HEK293T (cell line): Measurements from ENCODE around the gene STARD13.

Experiments
- CTCF ChIA-PET: fragments of 350-600 bp; formaldehyde crosslinking; extraction: SDS; loops from one replicate; lab custom pipeline; 2021; ENCODE audit warnings: antibody characterized with exemption, inconsistent platforms; lab: Yijun Ruan, JAX
- POLR2A ChIA-PET: fragments of 350-600 bp; formaldehyde crosslinking; extraction: SDS; loops from one replicate; lab custom pipeline; 2020; ENCODE audit warnings: antibody characterized with exemption, inconsistent platforms; lab: Yijun Ruan, JAX
- DNase-seq: peaks from one replicate; pipeline ENCODE4 v3.0.0; 2012; ENCODE audit warnings: mixed read lengths; ENCODE audit errors: extremely low spot score
- ARNT ChIP-seq: fragments of 450-650 bp; IDR thresholded peaks from 2 replicates; pipeline ENCODE4 v1.6.1; 2017; ENCODE audit warnings: mild to moderate bottlenecking
- BHLHE40 ChIP-seq: fragments of 450-650 bp; IDR thresholded peaks from 2 replicates; pipeline ENCODE4 v1.6.1; 2016; ENCODE audit warnings: mild to moderate bottlenecking, moderate library complexity, borderline replicate concordance
- CTBP1 ChIP-seq: fragments of 450-650 bp; IDR thresholded peaks from 2 replicates; pipeline ENCODE4 v1.6.1; 2016; ENCODE audit warnings: borderline replicate concordance
- ELF4 ChIP-seq: fragments of 450-650 bp; IDR thresholded peaks from 2 replicates; pipeline ENCODE4 v1.6.1; 2017; ENCODE audit warnings: antibody characterized with exemption
- FOXA1 ChIP-seq: fragments of 450-650 bp; IDR thresholded peaks from 2 replicates; pipeline ENCODE4 v1.6.1; 2016; ENCODE audit warnings: mild to moderate bottlenecking
- FOXK2 ChIP-seq: fragments of 450-650 bp; IDR thresholded peaks from 2 replicates; pipeline ENCODE4 v1.6.1; 2016; ENCODE audit warnings: mild to moderate bottlenecking
- FOXM1 ChIP-seq: fragments of 450-650 bp; IDR thresholded peaks from 2 replicates; pipeline ENCODE4 v1.6.1; 2017; ENCODE audit warnings: mild to moderate bottlenecking, borderline replicate concordance
- HDGF ChIP-seq: fragments of 450-650 bp; IDR thresholded peaks from 2 replicates; pipeline ENCODE4 v1.6.1; 2017; ENCODE audit warnings: antibody characterized with exemption, borderline replicate concordance
- L3MBTL2 ChIP-seq: fragments of 450-650 bp; conservative IDR thresholded peaks from 2 replicates; pipeline ENCODE4 v1.6.1; 2016; ENCODE audit warnings: mild to moderate bottlenecking
- LEF1 ChIP-seq: fragments of 450-650 bp; IDR thresholded peaks from 2 replicates; pipeline ENCODE4 v1.6.1; 2017; ENCODE audit warnings: mild to moderate bottlenecking, borderline replicate concordance
- NFRKB ChIP-seq: fragments of 450-650 bp; IDR thresholded peaks from 2 replicates; pipeline ENCODE4 v1.6.1; 2016; ENCODE audit warnings: mild to moderate bottlenecking, moderate library complexity
- SP1 ChIP-seq: fragments of 450-650 bp; IDR thresholded peaks from 2 replicates; pipeline ENCODE4 v1.6.1; 2017
- SUZ12 ChIP-seq: fragments of 450-650 bp; IDR thresholded peaks from 2 replicates; pipeline ENCODE4 v1.6.1; 2016; ENCODE audit warnings: mild to moderate bottlenecking
- TARDBP ChIP-seq: fragments of 450-650 bp; IDR thresholded peaks from 2 replicates; pipeline ENCODE4 v1.6.1; 2016
- ZNF384 ChIP-seq: fragments of 450-650 bp; IDR thresholded peaks from 2 replicates; pipeline ENCODE4 v1.6.1; 2016
- TF ChIP-seq, protein P1 (sequence below): fragments of 450-650 bp; IDR thresholded peaks from 2 replicates; pipeline ENCODE4 v1.6.1; 2016

STARD13 gene

DNA sequence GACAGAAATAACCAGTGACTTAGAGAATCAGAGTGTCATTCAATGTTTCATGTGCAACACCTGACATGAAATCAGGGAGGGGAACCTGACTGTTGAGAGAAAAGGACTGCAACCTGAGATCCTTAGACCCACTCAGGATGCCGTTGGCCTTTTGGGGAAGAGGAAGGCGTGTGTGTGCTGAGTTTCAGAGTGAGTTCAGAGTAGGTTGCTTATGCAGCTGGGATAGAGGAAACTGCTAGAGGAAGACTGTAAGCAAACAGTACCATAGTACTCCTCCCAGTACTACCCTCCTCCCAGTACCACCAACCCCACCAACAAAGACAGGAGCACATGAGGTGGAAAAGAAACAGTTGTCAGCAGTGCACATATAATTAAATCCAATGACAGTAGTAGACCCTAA, 205.6 kb downstream of the STARD13 start:
- TF ChIP-seq L3MBTL2 = no peak
- no peak for TF ChIP-seq SP1
- TF ChIP-seq HDGF = no peak
- TF ChIP-seq ARNT = no peak
- no peak for TF ChIP-seq FOXM1
- TF ChIP-seq CTBP1 = no peak
- TF ChIP-seq, protein P1, sequence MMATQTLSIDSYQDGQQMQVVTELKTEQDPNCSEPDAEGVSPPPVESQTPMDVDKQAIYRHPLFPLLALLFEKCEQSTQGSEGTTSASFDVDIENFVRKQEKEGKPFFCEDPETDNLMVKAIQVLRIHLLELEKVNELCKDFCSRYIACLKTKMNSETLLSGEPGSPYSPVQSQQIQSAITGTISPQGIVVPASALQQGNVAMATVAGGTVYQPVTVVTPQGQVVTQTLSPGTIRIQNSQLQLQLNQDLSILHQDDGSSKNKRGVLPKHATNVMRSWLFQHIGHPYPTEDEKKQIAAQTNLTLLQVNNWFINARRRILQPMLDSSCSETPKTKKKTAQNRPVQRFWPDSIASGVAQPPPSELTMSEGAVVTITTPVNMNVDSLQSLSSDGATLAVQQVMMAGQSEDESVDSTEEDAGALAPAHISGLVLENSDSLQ = no peak
- no peak for TF ChIP-seq LEF1
- ChIA-PET POLR2A (no interaction called here), CTCF (no interaction called here)
- DNase-seq = no peak

DNA sequence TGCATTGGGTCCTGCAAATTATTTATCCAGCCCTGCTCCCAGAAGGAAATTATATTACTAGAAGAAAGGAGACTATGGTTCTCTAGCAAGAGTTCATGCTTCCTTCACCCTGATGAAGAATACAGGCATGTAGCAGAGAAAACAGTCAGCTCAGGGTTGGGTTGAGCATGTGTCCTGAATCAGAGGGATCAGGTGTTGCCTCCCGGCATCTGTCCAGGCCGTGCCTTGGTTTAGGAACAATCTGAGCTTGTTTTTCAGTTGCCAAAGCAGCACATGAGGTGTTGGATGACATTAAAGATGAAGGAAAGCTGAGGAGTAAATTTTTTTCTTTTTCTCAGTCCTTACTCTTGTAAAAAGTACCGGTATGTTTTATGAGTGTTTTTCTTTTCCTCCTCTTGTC, 207.3 kb downstream of the STARD13 start:
- no peak for DNase-seq
- POLR2A ChIA-PET = no interaction called here
- no peak for TF ChIP-seq LEF1
- TF ChIP-seq BHLHE40 = no peak
- TF ChIP-seq NFRKB = no peak
- TF ChIP-seq L3MBTL2 = no peak
- no peak for TF ChIP-seq ZNF384
- no peak for TF ChIP-seq FOXA1
- TF ChIP-seq FOXM1 = no peak
- TF ChIP-seq ELF4 = no peak
- no peak for TF ChIP-seq TARDBP
- no peak for TF ChIP-seq CTBP1
- no peak for TF ChIP-seq SP1
- no peak for TF ChIP-seq FOXK2
- no peak for TF ChIP-seq HDGF
- TF ChIP-seq SUZ12 = no peak
- TF ChIP-seq, protein P1 = no peak
- no peak for TF ChIP-seq ARNT
- CTCF ChIA-PET = no interaction called here

DNA sequence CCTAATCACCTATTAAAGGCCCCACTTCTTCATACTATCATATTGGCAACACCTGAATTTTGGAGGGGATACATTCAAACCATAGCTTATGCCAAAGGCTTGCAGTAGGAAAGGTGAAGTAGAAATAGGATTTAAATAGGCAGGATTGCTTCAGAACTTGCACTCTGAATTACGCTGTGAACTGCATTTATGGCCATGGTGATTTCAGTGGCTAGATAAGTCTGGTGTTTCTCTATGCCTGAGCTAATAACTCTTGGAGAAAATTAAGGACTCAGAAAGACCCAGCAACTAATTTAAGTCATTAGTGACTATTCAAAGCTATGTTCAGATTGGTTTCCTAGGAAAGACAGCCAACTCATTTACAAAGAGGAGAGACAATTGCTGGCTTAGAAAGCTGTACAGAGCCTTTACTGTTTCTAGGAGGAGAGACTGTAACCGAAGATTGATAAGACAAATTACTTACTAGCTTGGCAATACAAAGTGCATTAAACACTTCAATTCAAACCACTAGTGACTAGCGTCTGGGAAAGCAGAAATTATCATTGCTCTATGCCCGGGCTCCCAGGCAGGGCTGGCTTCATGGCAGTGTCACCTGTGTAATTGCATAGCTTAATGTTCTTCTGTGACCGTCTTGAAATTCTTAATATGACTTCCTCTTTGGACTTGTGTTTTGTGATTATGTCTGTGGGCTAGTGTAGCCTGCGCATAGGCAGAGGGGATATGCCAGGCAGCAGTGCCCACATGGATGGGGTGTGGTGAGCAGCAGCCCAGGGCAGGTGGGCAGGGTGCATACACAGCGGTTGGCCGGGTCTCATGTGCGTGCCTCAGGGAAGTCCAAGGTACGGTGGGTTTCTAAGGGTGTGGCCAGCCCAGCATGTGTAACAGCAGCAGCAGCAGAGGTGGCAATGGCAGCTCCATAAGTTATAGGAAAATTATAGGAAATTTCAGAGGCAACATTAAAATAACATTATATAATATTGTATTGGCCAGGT, 209.3 kb downstream of the STARD13 start:
- POLR2A ChIA-PET = no interaction called here
- DNase-seq = no peak
- CTCF ChIA-PET = no interaction called here
- TF ChIP-seq L3MBTL2 (no peak), SUZ12 (no peak), NFRKB (no peak), FOXM1 (no peak), FOXK2 (no peak), HDGF (no peak)
- TF ChIP-seq, protein P1 = no peak

DNA sequence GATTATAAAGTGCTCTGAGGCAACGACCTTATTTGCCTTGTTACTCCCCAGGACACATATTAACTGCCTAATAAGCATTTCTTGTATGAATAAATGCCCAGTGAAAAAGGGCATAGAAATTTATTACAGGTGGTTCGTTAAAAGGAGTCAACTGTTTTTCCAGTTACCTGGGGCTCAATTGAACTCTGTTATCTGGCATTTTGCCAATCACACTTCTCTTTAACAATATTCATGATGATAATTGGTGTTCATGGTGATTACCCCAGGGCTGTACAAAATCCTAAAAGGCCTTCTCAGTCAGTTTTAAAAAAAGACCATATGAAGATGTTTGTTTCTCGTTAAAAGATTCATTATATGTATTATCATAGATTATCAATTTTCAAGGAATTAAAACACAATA, 212.2 kb downstream of the STARD13 start:
- no peak for DNase-seq
- ChIA-PET POLR2A (no interaction called here), CTCF (no interaction called here)
- TF ChIP-seq ARNT (no peak), TARDBP (no peak), HDGF (no peak), ELF4 (no peak), ZNF384 (no peak), CTBP1 (no peak), FOXA1 (no peak), LEF1 (no peak), L3MBTL2 (no peak), BHLHE40 (no peak), FOXK2 (no peak), NFRKB (no peak), FOXM1 (no peak), SP1 (no peak), SUZ12 (no peak)

DNA sequence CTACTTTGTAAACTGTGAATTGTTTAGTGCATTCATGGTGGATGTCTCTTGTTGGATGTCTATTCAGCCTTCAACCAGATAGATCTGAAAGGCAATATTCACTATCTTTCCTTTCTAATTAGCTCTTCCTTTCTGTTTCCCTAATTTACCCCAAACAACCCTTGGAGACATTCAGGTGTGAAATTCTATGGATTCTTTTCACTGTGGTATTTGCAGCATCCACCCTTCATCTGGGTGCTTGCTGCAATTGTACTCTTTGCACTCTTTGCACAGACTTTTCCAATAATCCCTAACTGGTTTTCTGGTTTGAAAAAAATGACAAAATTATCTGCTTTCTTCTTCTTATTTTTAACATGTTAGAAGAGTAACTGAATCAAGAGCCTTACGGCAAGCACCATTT, 212.8 kb downstream of the STARD13 start:
- DNase-seq = no peak
- ChIA-PET POLR2A (no interaction called here), CTCF (no interaction called here)
- TF ChIP-seq CTBP1 (no peak), HDGF (no peak), ZNF384 (no peak), FOXM1 (no peak), SP1 (no peak), ARNT (no peak), NFRKB (no peak), SUZ12 (no peak), FOXK2 (no peak), FOXA1 (no peak), ELF4 (no peak), TARDBP (no peak), LEF1 (no peak), L3MBTL2 (no peak), BHLHE40 (no peak)
- TF ChIP-seq, protein P1 = no peak
